Heart right ventricle (tissue), 16 donors: ENCODE measurements around the gene FBXO10. TPM values are rescaled to one million over a fixed set of nuclear protein-coding genes. Genes with fewer than 3 reads are reported as not detected.

Experiments
- ATAC-seq, 8 donors: fragments of 200-7000 bp; cut with Tn5 transposase; one replicate each; pipeline ENCODE4 v1.9.1; 2020; ENCODE audit warnings: mild to moderate bottlenecking in 8 of 8, moderate library complexity in 8 of 8, moderate number of reproducible peaks in 1 of 8
- DNase-seq, 2 donors: peaks; one replicate each; pipeline ENCODE4 v3.0.0-alpha.2; 2020
- H3K27ac ChIP-seq, 10 donors: fragments of 200-600 bp; sonication (generic) in 2 of 10; one replicate each; pipeline versions ENCODE4 v1.5.0 to v1.8.0; 2020 to 2022; ENCODE audit warnings: mild to moderate bottlenecking in 3 of 10
- H3K27me3 ChIP-seq, 7 donors: fragments of 200-600 bp; one replicate each; pipeline ENCODE4 v1.8.0; 2021 to 2022; ENCODE audit warnings: mild to moderate bottlenecking in 2 of 7
- H3K36me3 ChIP-seq, 9 donors: fragments of 200-600 bp; sonication (generic) in 1 of 9; one replicate each; pipeline versions ENCODE4 v1.5.0 to v1.8.0; 2020 to 2022; ENCODE audit warnings: mild to moderate bottlenecking in 2 of 9
- H3K4me1 ChIP-seq, 9 donors: fragments of 200-600 bp; sonication (generic) in 1 of 9; one replicate each; pipeline versions ENCODE4 v1.5.0 to v1.8.0; 2020 to 2022; ENCODE audit warnings: mild to moderate bottlenecking in 4 of 9
- H3K4me3 ChIP-seq, 10 donors: fragments of 200-600 bp; sonication (generic) in 2 of 10; one replicate each; pipeline versions ENCODE4 v1.5.0 to v1.8.0; 2020 to 2022; ENCODE audit warnings: mild to moderate bottlenecking in 7 of 10, moderate library complexity in 2 of 10
- H3K9me3 ChIP-seq, 11 donors: fragments of 200-600 bp in 10 of 11; sonication (generic) in 2 of 11; one replicate each; pipeline versions ENCODE4 v1.5.0 to v1.8.0; 2013 to 2022; ENCODE audit warnings: mild to moderate bottlenecking in 2 of 11, control low read depth in 1 of 11, moderate library complexity in 1 of 11
- CTCF ChIP-seq, 9 donors: fragments of 200-600 bp; sonication (generic) in 2 of 9; IDR thresholded peaks; one replicate each; pipeline versions ENCODE4 v1.5.0 to v1.8.0; 2021 to 2022; ENCODE audit warnings: antibody characterized with exemption in 9 of 9, mild to moderate bottlenecking in 5 of 9, moderate library complexity in 1 of 9
- WGBS, 2 donors: extraction: QIAGEN DNeasy Blood & Tissue Kit; methylation state at CpG; one replicate each; pipeline ENCODE4 v1.1.7; 2013; ENCODE audit warnings: inconsistent platforms in 1 of 2; 5-methylcytosine and 5-hydroxymethylcytosine counted together
- intact Hi-C, 10 donors: fragments of 100-400 bp; cut with DNase I; formaldehyde crosslinking; loops; one replicate each; pipeline versions ENCODE4 v1.11.1 to v1.14.2; 2022
- polyA plus RNA-seq, 2 donors: library from polyadenylated mRNA; stranded (reverse); fragments of 200-250 nt; gene quantifications; one replicate each; pipeline ENCODE4 v1.2.3, GENCODE V29; 2013
- total RNA-seq, 10 donors: library from RNA; stranded (reverse); fragmentation: NEBNext Ultra II Directional in 3 of 10; extraction: Animal tissue kit (Norgen Biotek cat#: 25700) in 3 of 10; gene quantifications; one replicate each; pipeline versions ENCODE4 v1.2.1 to v1.2.4, GENCODE V29; 2021 to 2023
- donor health status: Arrhythmogenic right ventricular cardiomyopathy.
- donor health status: ischemic (EF 13 %, LVEDD 7.1; RV severe dilation, severe dysfunction).
- donor health status: healthy with polysubstance abuse.
- donor health status: DM: no; HTN: yes; CAD: no.
- donor health status: DM: no; HTN: no; CAD: no.
- donor health status: ischemic (EF 25% LVEDD 6.9; RV normal size, moderate dysfunction).
- donor health status: ischemic (EF 25% LVEDD 5.7; RV mildly dilated, moderate dysfunction).
- donor health status: healthy.
- donor health status: DM: yes; HTN: yes; CAD: no.
- donor health status: Ischemic cardiomyopathy.
- donor health status: ischemic (EF 35%, LVEDD 5.7; RV mildly dilated, moderate dysfunction).
- donor health status: nonischemic (EF 11% LVEDD 7.7; RV severe dilation, severe dysfunction).
- donor health status: DM: yes; HTN: yes; CAD: no.
- donor health status: PGD.
- donor health status: ischemic (EF 29% LVEDD 5.4; RV normal size, mild dysfunction).
- donor health status: nonischemic (EF 23%, LVEDD 6.1; RV moderate dilation, normal function).

FBXO10 gene
- total and polyA plus RNA-seq, 12 donors, result 2.3 to 7.4 (median 5.8) TPM

- intact Hi-C loops, result no loop called here
- no peak for ATAC-seq
- 96 to 97% methylated on average over 1 of the region's 1 CpG for WGBS, 2 donors
Observed at GRCh38 chr9:37620396-37620795, 44.2 kb upstream of the FBXO10 start.

GRCh38 chr9:37619806-37620205 is 43.6 kb upstream of the FBXO10 start:
- H3K9me3 ChIP-seq, result no peaks in the 10 kb centered on the region
- DNase-seq, result no peak
- peaks cover 0 to 5% (median 0%) of the 10 kb centered on the region in 7 donors for H3K27me3 ChIP-seq
- intact Hi-C loops, result no loop called here
- no peak for TF ChIP-seq CTCF (IDR thresholded peaks at IDR 0.05)
- H3K36me3 ChIP-seq, result no peaks in the 10 kb centered on the region
- no peak overlapping the region for H3K4me3 ChIP-seq
- H3K27ac ChIP-seq, result no peak overlapping the region
- no peaks in the 10 kb centered on the region for H3K4me1 ChIP-seq
- ATAC-seq, result no peak
- WGBS, 2 donors, result 79 to 92% methylated on average over 3 of the region's 3 CpGs

More at GRCh38 chr9:37620396-37620795, 44.2 kb upstream of the FBXO10 start:
- no peak overlapping the region for H3K4me3 ChIP-seq
- no peak for DNase-seq
- H3K27ac ChIP-seq, result no peak overlapping the region
- no peaks in the 10 kb centered on the region for H3K36me3 ChIP-seq
- H3K9me3 ChIP-seq, result no peaks in the 10 kb centered on the region
- H3K4me1 ChIP-seq, result no peaks in the 10 kb centered on the region
- no peak for TF ChIP-seq CTCF (IDR thresholded peaks at IDR 0.05)
- H3K27me3 ChIP-seq, result peaks cover 0 to 5% (median 0%) of the 10 kb centered on the region in 7 donors

- Histone ChIP-seq H3K36me3 (no peaks in the 10 kb centered on the region), H3K27me3 (peaks cover 0 to 5% (median 0%) of the 10 kb centered on the region in 7 donors), H3K9me3 (no peaks in the 10 kb centered on the region), H3K27ac (no peak overlapping the region), H3K4me3 (no peak overlapping the region), H3K4me1 (no peaks in the 10 kb centered on the region)
- WGBS, 2 donors, result 85 to 88% methylated on average over 4 of the region's 4 CpGs
- DNase-seq (no peak), ATAC-seq (no peak)
- TF ChIP-seq CTCF (IDR thresholded peaks at IDR 0.05), result no peak
- intact Hi-C loops, result no loop called here
Observed at GRCh38 chr9:37618817-37619216, 42.6 kb upstream of the FBXO10 start.

- no peaks in the 10 kb centered on the region for H3K36me3 ChIP-seq
- no peaks in the 10 kb centered on the region for H3K9me3 ChIP-seq
- DNase-seq (no peak), ATAC-seq (peak in 2 of 8 donors; percentile 61 to 68)
- H3K27ac ChIP-seq, result no peak overlapping the region
- WGBS, 2 donors, result 43 to 46% methylated on average over 4 of the region's 4 CpGs
- no peaks in the 10 kb centered on the region for H3K4me1 ChIP-seq
- intact Hi-C loops, result no loop called here
- TF ChIP-seq CTCF (IDR thresholded peaks at IDR 0.05), result no peak
- peaks cover 0 to 5% (median 0%) of the 10 kb centered on the region in 7 donors for H3K27me3 ChIP-seq
- no peak overlapping the region for H3K4me3 ChIP-seq
Observed at GRCh38 chr9:37617832-37618231, 41.7 kb upstream of the FBXO10 start.
